GM21390 (cell line): ENCODE results near the gene LCN9.

Experiments used
- ATAC-seq: cut with Tn5 transposase; IDR thresholded peaks from one replicate; pipeline ENCODE4 v1.9.1; 2021; ENCODE audit not compliant: unreplicated experiment

LCN9 gene

GRCh38 chr9:135716045-135716444 lies 52.9 kb downstream of the LCN9 start:
- no peak for ATAC-seq
